ENCODE data around the gene HTT.

Gene HTT

GRCh38 chr4:3243136-3243780 is 168.8 kb downstream of the HTT start:
- Histone ChIP-seq H3K9me3 (ENCODE audit: control insufficient read depth, insufficient read depth, low read length) (no peaks in the 10 kb centered on the region), H3K27me3 (ENCODE audit: control insufficient read depth, insufficient read depth, low read length) (peaks cover 1% of the 10 kb centered on the region; the same call in 1 of the 2 replicates), H3K36me3 (ENCODE audit: control insufficient read depth, insufficient read depth, low read length) (peaks cover 19% of the 10 kb centered on the region), H3K27ac (ENCODE audit: low read length) (no peak overlapping the region), H3K4me3 (ENCODE audit: low read length) (no peak overlapping the region), H3K4me1 (ENCODE audit: control insufficient read depth, insufficient read depth, low read length) (peaks cover 5% of the 10 kb centered on the region; the same call in 1 of the 2 replicates)
- DNase-seq (ENCODE audit: low read depth, low spot score), result no peak
- WGBS (ENCODE audit: insufficient coverage, insufficient read length), result no CpG with 5 or more reads among the region's 23 CpGs

DNA sequence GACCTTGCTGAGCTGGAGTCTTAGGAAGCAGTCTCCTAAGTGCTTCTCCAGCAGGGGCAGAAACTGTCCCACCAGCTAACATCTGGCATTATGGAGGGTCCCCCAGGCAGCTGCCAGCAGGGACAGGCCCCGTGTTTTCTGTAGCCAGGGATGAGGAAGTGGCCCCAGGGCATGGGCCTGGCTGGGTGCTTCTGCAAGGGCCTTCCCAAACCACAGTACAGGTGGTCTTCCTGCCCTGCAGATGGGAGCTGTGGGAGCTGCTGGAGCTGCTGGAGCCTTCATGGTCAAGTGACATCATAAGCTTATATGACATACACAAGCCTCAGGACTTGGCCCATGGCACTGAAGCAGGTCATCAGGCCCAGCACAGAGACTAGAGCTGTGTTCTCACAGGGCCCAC is 169.5 kb downstream of the HTT start:
- WGBS (ENCODE audit: insufficient coverage, insufficient read length), result no CpG with 5 or more reads among the region's 1 CpG

GRCh38 chr4:3244747-3245146 is 170.3 kb downstream of the HTT start:
- DNase-seq (ENCODE audit: low read depth, low spot score), result no peak
- Histone ChIP-seq H3K9me3 (ENCODE audit: control insufficient read depth, insufficient read depth, low read length) (no peaks in the 10 kb centered on the region), H3K4me3 (ENCODE audit: low read length) (no peak overlapping the region), H3K4me1 (ENCODE audit: control insufficient read depth, insufficient read depth, low read length) (peaks cover 6% of the 10 kb centered on the region; the same call in 1 of the 2 replicates), H3K36me3 (ENCODE audit: control insufficient read depth, insufficient read depth, low read length) (peaks cover 11% of the 10 kb centered on the region), H3K27ac (ENCODE audit: low read length) (no peak overlapping the region), H3K27me3 (ENCODE audit: control insufficient read depth, insufficient read depth, low read length) (no peaks in the 10 kb centered on the region)
- WGBS (ENCODE audit: insufficient coverage, insufficient read length), result no CpG with 5 or more reads among the region's 9 CpGs

More for the DNA sequence above, 169.5 kb downstream of the HTT start:
- peaks cover 16% of the 10 kb centered on the region for H3K36me3 ChIP-seq (ENCODE audit: control insufficient read depth, insufficient read depth, low read length)
- H3K4me3 ChIP-seq (ENCODE audit: low read length), result no peak overlapping the region
- DNase-seq (ENCODE audit: low read depth, low spot score), result no peak
- no peaks in the 10 kb centered on the region for H3K27me3 ChIP-seq (ENCODE audit: control insufficient read depth, insufficient read depth, low read length)
- no peak overlapping the region for H3K27ac ChIP-seq (ENCODE audit: low read length)
- H3K4me1 ChIP-seq (ENCODE audit: control insufficient read depth, insufficient read depth, low read length), result peaks cover 3% of the 10 kb centered on the region; the same call in 1 of the 2 replicates
- no peaks in the 10 kb centered on the region for H3K9me3 ChIP-seq (ENCODE audit: control insufficient read depth, insufficient read depth, low read length)

DNA sequence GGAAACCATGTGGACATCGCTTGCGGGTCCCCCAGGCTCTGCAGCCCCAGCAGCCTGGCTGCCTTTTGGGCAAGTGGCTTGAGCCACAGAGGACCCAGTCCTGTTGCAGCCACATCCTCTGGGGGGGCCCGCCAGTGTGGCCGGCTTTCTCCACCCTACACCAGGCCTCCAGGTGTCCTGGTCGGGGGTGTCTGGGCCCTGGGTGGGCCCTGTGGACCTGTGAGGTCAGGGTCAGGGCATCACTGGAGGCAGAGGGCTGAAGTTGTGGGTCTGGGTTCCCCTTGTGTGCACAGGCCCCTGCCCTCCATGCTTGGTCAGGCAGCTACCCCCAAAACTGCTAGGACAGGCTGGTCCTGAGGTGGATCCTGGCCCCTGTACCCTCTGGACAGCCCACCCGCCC is 171.2 kb downstream of the HTT start:
- no peak overlapping the region for H3K27ac ChIP-seq (ENCODE audit: low read length)
- H3K27me3 ChIP-seq (ENCODE audit: control insufficient read depth, insufficient read depth, low read length), result no peaks in the 10 kb centered on the region
- WGBS (ENCODE audit: insufficient coverage, insufficient read length), result no CpG with 5 or more reads among the region's 6 CpGs
- H3K36me3 ChIP-seq (ENCODE audit: control insufficient read depth, insufficient read depth, low read length), result peaks cover 4% of the 10 kb centered on the region; the same call in 1 of the 2 replicates
- H3K4me1 ChIP-seq (ENCODE audit: control insufficient read depth, insufficient read depth, low read length), result peaks cover 7% of the 10 kb centered on the region
- no peak overlapping the region for H3K4me3 ChIP-seq (ENCODE audit: low read length)
- H3K9me3 ChIP-seq (ENCODE audit: control insufficient read depth, insufficient read depth, low read length), result no peaks in the 10 kb centered on the region
- DNase-seq (ENCODE audit: low read depth, low spot score), result no peak

DNA sequence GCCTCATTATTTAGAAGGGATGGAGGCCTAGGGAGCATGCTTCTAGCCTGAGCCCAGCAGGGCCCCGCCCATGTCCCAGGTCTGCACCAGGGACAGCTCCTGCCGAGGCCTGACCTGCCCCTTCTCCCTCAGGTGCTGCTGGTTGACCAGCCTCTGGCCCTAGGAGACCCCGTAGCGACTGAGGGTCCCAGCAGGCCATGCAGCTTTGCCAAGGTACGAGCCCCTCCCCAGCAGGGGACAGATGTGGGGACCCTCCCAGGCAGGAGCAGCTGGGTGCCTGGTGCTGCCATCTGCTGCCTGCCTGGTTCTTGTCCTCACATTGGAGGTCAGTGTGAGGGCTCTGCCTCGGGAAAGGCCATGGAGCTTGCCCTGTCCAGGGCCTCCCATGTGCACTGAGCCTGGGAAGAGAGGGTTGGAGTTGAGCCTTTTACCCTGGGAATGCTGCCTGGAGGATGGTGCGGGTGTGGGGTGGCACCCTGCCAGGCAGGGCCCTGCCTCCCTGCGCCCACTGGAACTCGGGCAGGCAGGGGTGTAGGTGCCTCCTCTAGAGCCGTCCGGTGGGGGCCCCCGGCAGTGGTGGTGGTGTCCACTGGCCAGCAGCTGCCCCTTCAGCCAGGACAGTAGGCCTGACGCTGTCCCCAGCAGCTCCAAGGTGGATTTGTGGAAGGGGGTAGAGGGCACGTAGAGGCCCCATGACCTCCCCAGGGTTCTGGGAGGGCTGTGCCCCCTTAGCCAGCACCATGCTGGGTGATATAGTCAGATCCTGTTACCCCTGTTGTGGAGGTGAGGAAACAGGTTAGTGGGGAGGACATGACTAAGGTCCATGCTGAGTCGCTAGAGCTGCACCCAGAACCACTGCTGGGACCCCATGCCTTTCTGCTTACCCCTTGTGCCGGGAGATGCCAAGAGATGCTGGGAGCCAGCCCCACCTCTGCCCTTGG is 172.2 kb downstream of the HTT start:
- Histone ChIP-seq H3K27me3 (ENCODE audit: control insufficient read depth, insufficient read depth, low read length) (no peaks in the 10 kb centered on the region), H3K9me3 (ENCODE audit: control insufficient read depth, insufficient read depth, low read length) (no peaks in the 10 kb centered on the region), H3K36me3 (ENCODE audit: control insufficient read depth, insufficient read depth, low read length) (no peaks in the 10 kb centered on the region; the same call in 1 of the 2 replicates), H3K4me1 (ENCODE audit: control insufficient read depth, insufficient read depth, low read length) (peaks cover 4% of the 10 kb centered on the region), H3K4me3 (ENCODE audit: low read length) (no peak overlapping the region), H3K27ac (ENCODE audit: low read length) (no peak overlapping the region)
- DNase-seq (ENCODE audit: low read depth, low spot score), result no peak
- WGBS (ENCODE audit: insufficient coverage, insufficient read length), result no CpG with 5 or more reads among the region's 16 CpGs

DNA sequence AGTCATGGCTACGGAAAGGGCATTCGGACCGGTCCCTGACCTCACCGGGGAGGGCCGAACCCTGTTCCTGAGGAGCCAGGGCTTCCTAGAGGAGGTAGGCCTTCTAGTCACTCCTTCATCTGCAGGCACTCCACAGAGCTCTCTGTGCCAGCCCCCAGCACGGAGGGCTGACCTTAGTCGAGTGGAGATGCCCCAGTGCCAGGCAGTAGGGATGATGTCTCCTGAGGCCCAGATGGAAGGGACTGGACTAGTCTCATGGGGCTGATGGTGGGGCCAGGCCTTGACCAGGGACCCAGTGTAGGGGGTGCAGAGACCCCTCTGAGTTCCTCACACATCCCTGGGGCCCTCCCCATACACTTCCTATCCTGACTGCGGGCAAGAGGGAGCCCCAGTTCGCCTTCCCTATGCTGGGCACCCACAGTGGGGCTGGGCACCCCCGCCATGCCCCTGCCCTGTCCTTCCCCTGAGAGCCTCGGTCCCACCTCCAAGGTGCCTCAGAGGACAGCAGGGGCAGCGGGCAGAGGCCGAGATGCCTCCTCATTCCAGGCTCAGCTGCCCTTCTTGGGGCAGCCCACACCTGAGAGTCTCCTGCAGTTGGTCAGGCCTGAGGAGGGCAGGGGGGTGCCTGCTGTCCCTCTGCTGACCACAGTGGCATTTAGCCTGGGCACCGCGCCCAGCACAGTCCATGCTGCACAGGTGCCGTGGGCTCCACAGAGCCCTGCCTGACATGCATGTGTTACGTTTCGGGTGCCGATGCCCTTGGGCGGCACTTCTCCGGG is 173.1 kb downstream of the HTT start:
- no CpG with 5 or more reads among the region's 21 CpGs for WGBS (ENCODE audit: insufficient coverage, insufficient read length)
- no peaks in the 10 kb centered on the region for H3K9me3 ChIP-seq (ENCODE audit: control insufficient read depth, insufficient read depth, low read length)
- H3K27ac ChIP-seq (ENCODE audit: low read length), result no peak overlapping the region
- H3K4me1 ChIP-seq (ENCODE audit: control insufficient read depth, insufficient read depth, low read length), result peaks cover 4% of the 10 kb centered on the region
- no peak for DNase-seq (ENCODE audit: low read depth, low spot score)
- no peak overlapping the region for H3K4me3 ChIP-seq (ENCODE audit: low read length)
- no peaks in the 10 kb centered on the region for H3K27me3 ChIP-seq (ENCODE audit: control insufficient read depth, insufficient read depth, low read length)
- H3K36me3 ChIP-seq (ENCODE audit: control insufficient read depth, insufficient read depth, low read length), result no peaks in the 10 kb centered on the region; the same call in 1 of the 2 replicates

- DNase-seq (ENCODE audit: low read depth, low spot score), result no peak
Observed at GRCh38 chr4:3248178-3248480, 173.6 kb downstream of the HTT start.

GRCh38 chr4:3248811-3249661 is 174.6 kb downstream of the HTT start, which contains the start of gene MSANTD1:
Gene MSANTD1 (plus strand): TSS chr4:3249159. CDS start chr4:3249223, 64 bp downstream.
- H3K36me3 ChIP-seq (ENCODE audit: control insufficient read depth, insufficient read depth, low read length), result no peaks in the 10 kb centered on the region; the same call in 1 of the 2 replicates
- H3K27me3 ChIP-seq (ENCODE audit: control insufficient read depth, insufficient read depth, low read length), result no peaks in the 10 kb centered on the region
- DNase-seq (ENCODE audit: low read depth, low spot score), result no peak
- H3K27ac ChIP-seq (ENCODE audit: low read length), result no peak within 1 kb of the TSS
- H3K9me3 ChIP-seq (ENCODE audit: control insufficient read depth, insufficient read depth, low read length), result no peaks in the 10 kb centered on the region
- WGBS (ENCODE audit: insufficient coverage, insufficient read length), result no CpG with 5 or more reads among the region's 72 CpGs
- H3K4me3 ChIP-seq (ENCODE audit: low read length), result no peak within 1 kb of the TSS
- peaks cover 4% of the 10 kb centered on the region for H3K4me1 ChIP-seq (ENCODE audit: control insufficient read depth, insufficient read depth, low read length)

More at GRCh38 chr4:3248178-3248480, 173.6 kb downstream of the HTT start:
- H3K36me3 ChIP-seq (ENCODE audit: control insufficient read depth, insufficient read depth, low read length), result no peaks in the 10 kb centered on the region; the same call in 1 of the 2 replicates
- no peaks in the 10 kb centered on the region for H3K27me3 ChIP-seq (ENCODE audit: control insufficient read depth, insufficient read depth, low read length)
- WGBS (ENCODE audit: insufficient coverage, insufficient read length), result no CpG with 5 or more reads among the region's 14 CpGs
- no peaks in the 10 kb centered on the region for H3K9me3 ChIP-seq (ENCODE audit: control insufficient read depth, insufficient read depth, low read length)
- no peak overlapping the region for H3K27ac ChIP-seq (ENCODE audit: low read length)
- H3K4me3 ChIP-seq (ENCODE audit: low read length), result no peak overlapping the region
- peaks cover 4% of the 10 kb centered on the region for H3K4me1 ChIP-seq (ENCODE audit: control insufficient read depth, insufficient read depth, low read length)

DNA sequence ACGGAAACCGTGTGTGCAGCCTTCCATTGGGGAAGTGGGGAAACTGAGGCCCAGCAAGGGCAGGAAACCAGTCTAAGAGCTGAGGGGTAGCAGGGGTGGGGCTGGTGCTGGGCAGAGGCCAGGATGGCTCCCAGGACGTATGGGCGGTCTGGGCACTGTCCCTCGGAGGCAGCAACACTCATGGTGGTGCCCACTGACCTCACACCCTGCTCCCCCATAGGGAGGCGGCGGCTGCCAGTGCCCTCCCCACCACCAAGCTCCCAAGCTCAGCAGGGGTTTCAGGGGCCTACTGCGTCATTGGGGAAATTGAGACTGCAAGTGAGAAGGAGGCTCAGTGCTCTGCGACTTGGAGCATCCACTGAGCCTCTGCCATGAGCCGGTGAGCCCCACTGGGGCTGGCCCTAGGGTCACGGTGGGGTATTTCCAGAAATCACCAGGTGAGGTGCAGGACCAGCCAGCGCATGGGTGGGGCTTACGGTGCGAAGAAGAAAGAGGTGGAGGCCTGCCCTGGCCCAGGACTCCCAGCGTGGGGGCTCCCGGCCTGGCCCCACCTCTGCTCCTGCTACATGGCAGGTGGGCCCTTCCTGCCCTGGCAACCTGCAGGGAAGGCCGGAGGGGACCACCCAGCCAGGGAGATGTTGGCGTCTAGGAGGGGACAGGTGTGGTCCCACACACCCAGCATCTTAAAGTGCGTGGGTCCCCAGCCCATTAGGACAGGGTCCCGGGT is 175.4 kb downstream of the HTT start:
- peaks cover 4% of the 10 kb centered on the region for H3K4me1 ChIP-seq (ENCODE audit: control insufficient read depth, insufficient read depth, low read length)
- no peak for DNase-seq (ENCODE audit: low read depth, low spot score)
- no peaks in the 10 kb centered on the region for H3K9me3 ChIP-seq (ENCODE audit: control insufficient read depth, insufficient read depth, low read length)
- H3K27me3 ChIP-seq (ENCODE audit: control insufficient read depth, insufficient read depth, low read length), result no peaks in the 10 kb centered on the region
- WGBS (ENCODE audit: insufficient coverage, insufficient read length), result no CpG with 5 or more reads among the region's 20 CpGs
- no peaks in the 10 kb centered on the region; the same call in 1 of the 2 replicates for H3K36me3 ChIP-seq (ENCODE audit: control insufficient read depth, insufficient read depth, low read length)
- no peak overlapping the region for H3K4me3 ChIP-seq (ENCODE audit: low read length)
- no peak overlapping the region for H3K27ac ChIP-seq (ENCODE audit: low read length)
